Stimulated activated CD8-positive, alpha-beta memory T cell treated with anti-CD3 and anti-CD28 coated beads, Interleukin-15, amount 100 ng/mL, for 24 hours (primary cell): ENCODE data around the gene SMAD9.

ENCODE experiments used
- DNase-seq: peaks from one replicate; pipeline ENCODE4 v3.0.0-alpha.2; 2020; ENCODE audit warnings: low read depth

SMAD9 gene

GRCh38 chr13:36919833-36920615 is at the start of gene SMAD9:
Gene SMAD9, minus strand, starts transcription at chr13:36920238. Its CDS starts 40,549 bp downstream, at chr13:36879689.
- DNase-seq, result no peak

GRCh38 chr13:36966404-36966803 is 46.4 kb upstream of the SMAD9 start:
- no peak for DNase-seq

GRCh38 chr13:36965767-36966166 is 45.7 kb upstream of the SMAD9 start:
- DNase-seq, result no peak

- DNase-seq, result no peak
Measured at GRCh38 chr13:36959456-36960116, 39.5 kb upstream of the SMAD9 start.

GRCh38 chr13:36954542-36954941 is 34.5 kb upstream of the SMAD9 start:
- DNase-seq, result no peak

- DNase-seq, result no peak
Measured at GRCh38 chr13:36950920-36951319, 30.9 kb upstream of the SMAD9 start.

GRCh38 chr13:36950330-36950729 is 30.3 kb upstream of the SMAD9 start:
- no peak for DNase-seq

- no peak for DNase-seq
Measured at GRCh38 chr13:36945078-36945477, 25.0 kb upstream of the SMAD9 start.

- DNase-seq, result no peak
Measured at GRCh38 chr13:36925603-36926002, 5.6 kb upstream of the SMAD9 start.

- no peak for DNase-seq
Measured at GRCh38 chr13:36924001-36924400, 4.0 kb upstream of the SMAD9 start.

- DNase-seq, result no peak
Measured at GRCh38 chr13:36921631-36922301, 1.7 kb upstream of the SMAD9 start.

GRCh38 chr13:36920616-36921185 is 663 bp upstream of the SMAD9 start:
- no peak for DNase-seq

- DNase-seq, result no peak
Measured at GRCh38 chr13:36919171-36919832, 736 bp downstream of the SMAD9 start.

GRCh38 chr13:36918246-36919131 is 1.5 kb downstream of the SMAD9 start:
- DNase-seq, result no peak

- no peak for DNase-seq
Measured at GRCh38 chr13:36917311-36917710, 2.7 kb downstream of the SMAD9 start.

- DNase-seq, result no peak
Measured at GRCh38 chr13:36915896-36916640, 4.0 kb downstream of the SMAD9 start.

GRCh38 chr13:36915106-36915505 is 4.9 kb downstream of the SMAD9 start:
- DNase-seq, result no peak

- DNase-seq, result no peak
Measured at GRCh38 chr13:36914648-36915047, 5.4 kb downstream of the SMAD9 start.

- DNase-seq, result no peak
Measured at GRCh38 chr13:36913463-36913862, 6.6 kb downstream of the SMAD9 start.

- no peak for DNase-seq
Measured at GRCh38 chr13:36912973-36913372, 7.1 kb downstream of the SMAD9 start.
